ENCODE measurements around the gene EDRF1. TPM values are rescaled to one million over a fixed set of nuclear protein-coding genes. Genes with fewer than 3 reads are reported as not detected.

Gene EDRF1
- total and polyA plus RNA-seq, 2 of the 4 experiments (the other 2 are of a cell fraction), result 17.0 to 24.9 TPM

DNA sequence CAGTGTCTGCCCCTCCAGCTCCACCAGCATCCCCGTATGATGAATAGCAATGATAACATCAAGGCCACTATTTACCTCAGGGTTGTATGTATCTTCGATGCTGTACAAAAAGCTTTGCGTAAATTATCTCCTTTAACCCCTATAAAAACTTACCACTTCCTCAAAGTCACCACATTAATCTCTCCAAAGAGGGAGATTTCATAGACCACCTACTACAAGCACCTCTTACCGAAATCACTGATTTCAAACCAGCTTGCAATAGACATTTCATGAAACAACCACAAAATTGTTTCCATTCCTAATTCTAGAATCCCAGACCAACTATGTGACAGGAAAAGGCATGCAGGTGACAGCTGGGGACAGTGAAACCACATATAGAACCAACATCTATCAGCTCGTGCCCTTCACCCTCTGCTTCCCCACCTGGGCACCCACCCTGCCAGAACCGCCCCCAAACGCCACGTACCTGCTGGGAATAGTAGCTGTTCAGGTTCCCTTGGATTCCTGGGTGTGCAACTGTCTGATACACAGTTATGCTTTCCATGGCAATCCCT is 76.2 kb downstream of the EDRF1 start:
- dilution Hi-C loops (cut with HindIII; ENCODE audit: low sequenced_read_pairs, unreplicated experiment), result no loop called here
- intact Hi-C loops (cut with micrococcal nuclease), result no loop called here
- H3K36me3 ChIP-seq (ENCODE audit: control insufficient read depth, insufficient read depth, low read length), result peaks cover 34% of the 10 kb centered on the region

More for the DNA sequence above, 76.2 kb downstream of the EDRF1 start:
- Histone ChIP-seq H3K4me3 (ENCODE audit: insufficient read depth, low read depth, low read length) (no peak overlapping the region), H4K5ac (ENCODE audit: low read depth, low read length) (no peak overlapping the region), H2BK5ac (ENCODE audit: low read depth, low read length, poor library complexity, severe bottlenecking) (no peak overlapping the region), H2AK5ac (ENCODE audit: low read depth, low read length) (no peak overlapping the region), H3K79me1 (ENCODE audit: low read depth in 1 of 2, low read length in 2 of 2) (no peaks in the 10 kb centered on the region), H4K91ac (ENCODE audit: insufficient read depth, low read depth, low read length) (no peak overlapping the region), H2AK9ac (replicated peaks; ENCODE audit: low read depth, low read length, poor library complexity) (no peak overlapping the region), H2BK20ac (ENCODE audit: low read depth, low read length) (no peak overlapping the region), H3K9me3 (ENCODE audit: control insufficient read depth, insufficient read depth, low read length) (no peaks in the 10 kb centered on the region), H3K4me1 (ENCODE audit: control insufficient read depth, insufficient read depth, low read length) (no peaks in the 10 kb centered on the region), H2BK15ac (ENCODE audit: low read depth, low read length) (no peak overlapping the region), H3K56ac (ENCODE audit: extremely low read depth, insufficient read depth, low read length) (no peak overlapping the region), H3K27me3 (ENCODE audit: control insufficient read depth, insufficient read depth, low read length) (no peaks in the 10 kb centered on the region), H3K4me2 (ENCODE audit: low read depth, low read length) (no peak overlapping the region), H3K14ac (replicated peaks; ENCODE audit: low read depth, low read length) (no peak overlapping the region), H4K20me1 (ENCODE audit: insufficient read depth, low read length) (no peaks in the 10 kb centered on the region), H3K27ac (ENCODE audit: insufficient read depth, low read length) (no peak overlapping the region), H3K18ac (ENCODE audit: low read depth, low read length) (no peak overlapping the region), H3K9me1 (ENCODE audit: insufficient read depth, low read length) (peaks cover 3% of the 10 kb centered on the region), H3K23ac (ENCODE audit: low read depth, low read length) (no peak overlapping the region), H2AFZ (replicated peaks; ENCODE audit: low read length, poor library complexity) (no peak overlapping the region), H3K9ac (ENCODE audit: low read depth, low read length) (no peak overlapping the region), H4K8ac (ENCODE audit: low read depth in 2 of 2, low read length in 2 of 2) (no peak overlapping the region), H3K4ac (ENCODE audit: low read depth, low read length) (no peak overlapping the region), H2BK120ac (ENCODE audit: low read depth, low read length) (no peak overlapping the region)
- CTCF ChIA-PET, result no interaction called here
- WGBS, 2 experiments (ENCODE audit: extremely low coverage in 2 of 2, insufficient read length in 1 of 2), result no CpG with 5 or more reads among the region's 8 CpGs
- DNase-seq (no peak), ATAC-seq (ENCODE audit: low read depth) (no peak)
- POLR2A ChIA-PET (ENCODE audit: unreplicated experiment), result no interaction called here
- TF ChIP-seq ELK1 (IDR thresholded peaks at IDR 0.05; ENCODE audit: borderline replicate concordance, low read depth, low read length), result no peak
- no peak for TF ChIP-seq MXI1 (IDR thresholded peaks at IDR 0.05; ENCODE audit: borderline replicate concordance, low read depth, low read length)
- TF ChIP-seq SMC3 (IDR thresholded peaks at IDR 0.05; ENCODE audit: low read depth, low read length), result no peak
- no peak for TF ChIP-seq RFX5 (IDR thresholded peaks at IDR 0.05; ENCODE audit: low read depth, low read length)
- TF ChIP-seq BHLHE40 (IDR thresholded peaks at IDR 0.05; ENCODE audit: low read depth, low read length), result no peak
- no peak for TF ChIP-seq POLR2A (IDR thresholded peaks at IDR 0.05; ENCODE audit: low read depth, low read length)
- no peak for TF ChIP-seq RAD21 (IDR thresholded peaks at IDR 0.05; ENCODE audit: low read length)
- no peak for TF ChIP-seq USF2 (IDR thresholded peaks at IDR 0.05; ENCODE audit: low read depth, low read length)
- BruUV-seq (replicated peaks), result no TSS peak
- in situ Hi-C loops (cut with MboI; ENCODE audit: low sequenced_read_pairs), result no loop called here

Measured in IMR-90 (cell line).